IMR-90 (cell line): ENCODE results near the gene GSTA1. TPM values are rescaled to one million over a fixed set of nuclear protein-coding genes. Genes with fewer than 3 reads are reported as not detected.
A peak's percentile ranks its signal among the peaks of the same experiment; 100 is the strongest.
"Not testable (repeated sequence)": the region's sequence is repeated elsewhere in the genome, so short reads cannot be mapped to it uniquely, and the experiment has no call there.

Experiments used
- ATAC-seq: fragments of 200-7000 bp; cut with Tn5 transposase; 2 replicates; pipeline ENCODE4 v1.9.1; 2020; ENCODE audit warnings: low read depth, mild to moderate bottlenecking, moderate library complexity
- BruUV-seq: library from RNA; stranded (reverse); fragments of 400-500 nt; replicated peaks from 2 replicates; lab custom pipeline; 2021; lab: Mats Ljungman, UMichigan
- CTCF ChIA-PET: fragments of 300-600 bp; formaldehyde crosslinking; extraction: SDS; loops from one replicate; lab custom pipeline; 2021; ENCODE audit warnings: antibody characterized with exemption; lab: Yijun Ruan, JAX
- POLR2A ChIA-PET: fragments of 300-600 bp; sonication (Branson Sonifier 250); formaldehyde crosslinking; loops from one replicate; lab custom pipeline; 2022; ENCODE audit warnings: antibody characterized with exemption; ENCODE audit not compliant: unreplicated experiment; lab: Charles Lee
- DNase-seq: peaks from one replicate; pipeline ENCODE4 v3.0.0; 2013
- H2AFZ ChIP-seq: replicated peaks from 2 replicates; pipeline ENCODE3; 2013; ENCODE audit warnings: low read length, mild to moderate bottlenecking; ENCODE audit not compliant: poor library complexity
- H2AK5ac ChIP-seq: 2 replicates; pipeline ENCODE4 v1.6.1; 2013; ENCODE audit warnings: low read depth, low read length, inconsistent platforms
- H2AK9ac ChIP-seq: replicated peaks from 2 replicates; pipeline ENCODE3; 2013; ENCODE audit warnings: mild to moderate bottlenecking, low read depth, low read length, moderate library complexity; ENCODE audit not compliant: poor library complexity
- H2BK120ac ChIP-seq: 2 replicates; pipeline ENCODE4 v1.6.1; 2013; ENCODE audit warnings: low read depth, low read length, inconsistent platforms
- H2BK15ac ChIP-seq: 3 replicates; pipeline ENCODE4 v1.6.1; 2013; ENCODE audit warnings: low read depth, low read length, inconsistent platforms
- H2BK20ac ChIP-seq: 2 replicates; pipeline ENCODE4 v1.6.1; 2013; ENCODE audit warnings: low read depth, mild to moderate bottlenecking, inconsistent platforms, low read length, moderate library complexity
- H2BK5ac ChIP-seq: 2 replicates; pipeline ENCODE4 v1.6.1; 2013; ENCODE audit warnings: mild to moderate bottlenecking, low read depth, low read length, inconsistent platforms; ENCODE audit not compliant: poor library complexity, severe bottlenecking
- H3K14ac ChIP-seq: replicated peaks from 2 replicates; pipeline ENCODE4 v1.6.1; 2013; ENCODE audit warnings: low read depth, low read length, inconsistent platforms
- H3K18ac ChIP-seq: 2 replicates; pipeline ENCODE4 v1.6.1; 2013; ENCODE audit warnings: low read depth, low read length, control low read depth
- H3K23ac ChIP-seq: 2 replicates; pipeline ENCODE4 v1.6.1; 2013; ENCODE audit warnings: low read depth, low read length, inconsistent platforms
- H3K27ac ChIP-seq: 2 replicates; pipeline ENCODE4 v1.5.1; 2013; ENCODE audit warnings: mild to moderate bottlenecking, control low read depth, low read length; ENCODE audit not compliant: insufficient read depth
- H3K27me3 ChIP-seq: 2 replicates; pipeline ENCODE4 v1.6.1; 2013; ENCODE audit warnings: low read length; ENCODE audit not compliant: control insufficient read depth, insufficient read depth
- H3K36me3 ChIP-seq: 2 replicates; pipeline ENCODE4 v1.6.1; 2013; ENCODE audit warnings: low read length, mixed read lengths; ENCODE audit not compliant: control insufficient read depth, insufficient read depth
- H3K4ac ChIP-seq: 2 replicates; pipeline ENCODE4 v1.6.1; 2013; ENCODE audit warnings: low read depth, low read length, inconsistent platforms
- H3K4me1 ChIP-seq: 2 replicates; pipeline ENCODE4 v1.6.1; 2013; ENCODE audit warnings: low read length, mixed read lengths; ENCODE audit not compliant: control insufficient read depth, insufficient read depth
- H3K4me2 ChIP-seq: 2 replicates; pipeline ENCODE4 v1.6.1; 2013; ENCODE audit warnings: low read depth, mild to moderate bottlenecking, control low read depth, low read length, moderate library complexity
- H3K4me3 ChIP-seq: 2 replicates; pipeline ENCODE4 v1.5.1; 2013; ENCODE audit warnings: low read depth, mild to moderate bottlenecking, control low read depth, low read length, moderate library complexity; ENCODE audit not compliant: insufficient read depth
- H3K56ac ChIP-seq: 2 replicates; pipeline ENCODE4 v1.6.1; 2013; ENCODE audit warnings: low read length, inconsistent platforms; ENCODE audit not compliant: insufficient read depth; ENCODE audit errors: extremely low read depth
- H3K79me1 ChIP-seq, 2 experiments: 2 replicates each; pipeline ENCODE4 v1.6.1; 2013; ENCODE audit warnings: low read length in 2 of 2, inconsistent platforms in 1 of 2, low read depth in 1 of 2
- H3K9ac ChIP-seq: 2 replicates; pipeline ENCODE4 v1.6.1; 2013; ENCODE audit warnings: low read depth, low read length, control low read depth
- H3K9me1 ChIP-seq: 2 replicates; pipeline ENCODE4 v1.6.1; 2013; ENCODE audit warnings: low read length, inconsistent platforms; ENCODE audit not compliant: insufficient read depth
- H3K9me3 ChIP-seq: 2 replicates; pipeline ENCODE4 v1.6.1; 2013; ENCODE audit warnings: low read length; ENCODE audit not compliant: control insufficient read depth, insufficient read depth
- H4K20me1 ChIP-seq: 2 replicates; pipeline ENCODE4 v1.6.1; 2013; ENCODE audit warnings: low read length, inconsistent platforms; ENCODE audit not compliant: insufficient read depth
- H4K5ac ChIP-seq: 2 replicates; pipeline ENCODE4 v1.6.1; 2013; ENCODE audit warnings: mild to moderate bottlenecking, low read depth, low read length, control low read depth
- H4K8ac ChIP-seq, 2 experiments: 2 replicates each; pipeline ENCODE4 v1.6.1; 2013; ENCODE audit warnings: low read depth in 2 of 2, low read length in 2 of 2, control low read depth in 1 of 2, inconsistent platforms in 1 of 2
- H4K91ac ChIP-seq: 2 replicates; pipeline ENCODE4 v1.6.1; 2013; ENCODE audit warnings: low read depth, low read length, inconsistent platforms; ENCODE audit not compliant: insufficient read depth
- WGBS, 2 experiments: methylation state at CpG; one replicate each; pipeline versions ENCODE4 v1.1.5 to v1.1.7; 2013; ENCODE audit warnings: missing lambda C conversion rate in 2 of 2; ENCODE audit not compliant: insufficient read length in 1 of 2; ENCODE audit errors: extremely low coverage in 2 of 2; 5-methylcytosine and 5-hydroxymethylcytosine counted together
- dilution Hi-C: fragments of 300-500 bp; cut with HindIII; formaldehyde crosslinking; loops from one replicate; pipeline ENCODE4 v1.14.3; 2018; ENCODE audit warnings: low sequenced_read_pairs; ENCODE audit not compliant: unreplicated experiment
- in situ Hi-C: fragments of 300-500 bp; cut with MboI; formaldehyde crosslinking; loops from 3 replicates; pipeline ENCODE4 v1.14.3; 2019; ENCODE audit warnings: low sequenced_read_pairs, inconsistent platforms, mixed read lengths
- intact Hi-C: fragments of 100-400 bp; cut with micrococcal nuclease; formaldehyde crosslinking; loops from 2 replicates; pipeline ENCODE4 v1.10.0; 2022
- polyA plus RNA-seq, 3 experiments: library from polyadenylated mRNA; depleted of rRNA; stranded (reverse); fragments of >200 nt; gene quantifications; 2 replicates each; pipeline ENCODE4 v1.2.3, GENCODE V29; 2012; ENCODE audit warnings: low replicate concordance in 1 of 3
- total RNA-seq: library from RNA; depleted of rRNA; stranded (reverse); fragments of >200 nt; gene quantifications from 2 replicates; pipeline ENCODE4 v1.2.3, GENCODE V29; 2012

GSTA1 gene
- total and polyA plus RNA-seq, 2 of the 4 experiments (the other 2 are of a cell fraction): 0.18 to 0.31 TPM

GRCh38 chr6:52799272-52799671, 4.3 kb downstream of the GSTA1 start:
- H3K4me2 ChIP-seq, H3K9me3 ChIP-seq, H4K5ac ChIP-seq, CTCF ChIA-PET, H3K4me3 ChIP-seq, intact Hi-C loops, H2AK9ac ChIP-seq, H3K14ac ChIP-seq, H3K9ac ChIP-seq, H4K8ac ChIP-seq, H3K79me1 ChIP-seq, H3K27me3 ChIP-seq, H4K20me1 ChIP-seq, H3K4ac ChIP-seq, H2BK15ac ChIP-seq, BruUV-seq, in situ Hi-C loops, dilution Hi-C loops, H2AFZ ChIP-seq, H3K4me1 ChIP-seq, H2AK5ac ChIP-seq, H2BK20ac ChIP-seq, H2BK5ac ChIP-seq, H3K27ac ChIP-seq, H3K23ac ChIP-seq, H3K9me1 ChIP-seq, H3K56ac ChIP-seq, H2BK120ac ChIP-seq, H3K18ac ChIP-seq, H3K36me3 ChIP-seq, H4K91ac ChIP-seq, POLR2A ChIA-PET: not testable (repeated sequence)
- no CpG with 5 or more reads among the region's 1 CpG for WGBS, 2 experiments
- peak; percentile 62 for ATAC-seq
- DNase-seq: peak; percentile 56

DNA sequence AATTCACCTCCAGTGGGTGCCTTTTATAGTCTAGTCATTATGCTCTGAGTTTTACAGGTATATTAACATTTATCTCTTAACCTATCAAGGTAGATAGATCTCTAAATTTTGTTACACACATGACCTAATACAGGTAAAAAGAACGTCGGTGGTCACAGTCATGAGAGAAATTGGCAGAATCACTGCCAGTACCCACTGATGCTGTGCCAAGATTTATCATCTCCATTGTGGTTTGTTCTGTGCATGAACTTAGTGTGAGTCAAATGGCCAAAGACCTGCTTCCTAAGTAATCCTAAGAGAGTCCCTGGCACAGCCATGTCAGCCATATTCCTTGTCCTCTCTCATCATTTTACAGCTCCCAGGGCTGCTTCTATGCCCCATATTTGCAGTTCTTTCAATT, 9.2 kb downstream of the GSTA1 start:
- H3K4me2 ChIP-seq, dilution Hi-C loops, H3K27ac ChIP-seq, H3K4me3 ChIP-seq, H3K36me3 ChIP-seq, H3K4me1 ChIP-seq, H2BK20ac ChIP-seq, H2BK120ac ChIP-seq, H2BK5ac ChIP-seq, H3K79me1 ChIP-seq, in situ Hi-C loops, H3K23ac ChIP-seq, H3K27me3 ChIP-seq, intact Hi-C loops, H4K5ac ChIP-seq, H2AK5ac ChIP-seq, H3K56ac ChIP-seq, H3K9me1 ChIP-seq, H3K4ac ChIP-seq, H3K9ac ChIP-seq, H2AFZ ChIP-seq, H2AK9ac ChIP-seq, H4K8ac ChIP-seq, DNase-seq, ATAC-seq, POLR2A ChIA-PET, H3K14ac ChIP-seq, CTCF ChIA-PET, H4K20me1 ChIP-seq, H3K9me3 ChIP-seq, H2BK15ac ChIP-seq, H3K18ac ChIP-seq, BruUV-seq, H4K91ac ChIP-seq: not testable (repeated sequence)
- no CpG with 5 or more reads among the region's 2 CpGs for WGBS, 2 experiments
